GM12865 (cell line): ENCODE results near the gene SF3A1.

ENCODE experiments used
- DNase-seq: peaks from one replicate; pipeline ENCODE4 v3.0.0; 2010; ENCODE audit warnings: low read depth
- H3K4me3 ChIP-seq: 2 replicates; pipeline ENCODE4 v1.5.1; 2011; ENCODE audit warnings: mild to moderate bottlenecking, low read depth, low read length, control low read depth
- TF ChIP-seq, protein P1 (sequence below): IDR thresholded peaks from 2 replicates; pipeline ENCODE4 v1.5.1; 2011; ENCODE audit warnings: low read length, control low read depth, low read depth, inconsistent platforms; ENCODE audit not compliant: insufficient read depth; ENCODE audit errors: missing control alignments

Gene SF3A1

GRCh38 chr22:30335236-30335635, 21.5 kb downstream of the SF3A1 start:
- no peak overlapping the region for H3K4me3 ChIP-seq
- DNase-seq, result no peak
- TF ChIP-seq, protein P1, sequence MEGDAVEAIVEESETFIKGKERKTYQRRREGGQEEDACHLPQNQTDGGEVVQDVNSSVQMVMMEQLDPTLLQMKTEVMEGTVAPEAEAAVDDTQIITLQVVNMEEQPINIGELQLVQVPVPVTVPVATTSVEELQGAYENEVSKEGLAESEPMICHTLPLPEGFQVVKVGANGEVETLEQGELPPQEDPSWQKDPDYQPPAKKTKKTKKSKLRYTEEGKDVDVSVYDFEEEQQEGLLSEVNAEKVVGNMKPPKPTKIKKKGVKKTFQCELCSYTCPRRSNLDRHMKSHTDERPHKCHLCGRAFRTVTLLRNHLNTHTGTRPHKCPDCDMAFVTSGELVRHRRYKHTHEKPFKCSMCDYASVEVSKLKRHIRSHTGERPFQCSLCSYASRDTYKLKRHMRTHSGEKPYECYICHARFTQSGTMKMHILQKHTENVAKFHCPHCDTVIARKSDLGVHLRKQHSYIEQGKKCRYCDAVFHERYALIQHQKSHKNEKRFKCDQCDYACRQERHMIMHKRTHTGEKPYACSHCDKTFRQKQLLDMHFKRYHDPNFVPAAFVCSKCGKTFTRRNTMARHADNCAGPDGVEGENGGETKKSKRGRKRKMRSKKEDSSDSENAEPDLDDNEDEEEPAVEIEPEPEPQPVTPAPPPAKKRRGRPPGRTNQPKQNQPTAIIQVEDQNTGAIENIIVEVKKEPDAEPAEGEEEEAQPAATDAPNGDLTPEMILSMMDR, result no peak

GRCh38 chr22:30334646-30335045, 22.0 kb downstream of the SF3A1 start:
- H3K4me3 ChIP-seq, result no peak overlapping the region
- TF ChIP-seq, protein P1, result no peak

DNA sequence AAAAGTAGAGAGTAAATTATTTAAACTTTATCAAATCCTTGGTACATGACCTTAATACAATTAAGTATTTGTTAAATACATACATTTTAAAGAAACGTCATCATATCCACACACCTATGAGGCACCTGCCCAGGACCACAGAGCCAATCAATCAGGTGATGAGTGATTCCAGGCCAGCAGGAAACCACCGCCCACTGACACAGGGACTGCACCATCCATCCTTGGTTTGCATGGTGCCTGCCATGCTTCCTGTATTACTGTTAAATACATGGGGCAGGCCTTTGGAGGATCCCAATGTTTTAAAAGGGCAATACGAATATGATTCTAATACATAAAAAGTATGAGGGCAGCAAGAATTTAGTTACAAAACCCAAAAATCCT, 23.0 kb downstream of the SF3A1 start:
- no peak for DNase-seq
- TF ChIP-seq, protein P1, result no peak
- H3K4me3 ChIP-seq, result no peak overlapping the region

More at GRCh38 chr22:30334646-30335045, 22.0 kb downstream of the SF3A1 start:
- DNase-seq, result no peak

GRCh38 chr22:30332994-30333706, 23.5 kb downstream of the SF3A1 start:
- no peak for DNase-seq
- TF ChIP-seq, protein P1, result no peak
- no peak overlapping the region for H3K4me3 ChIP-seq

- H3K4me3 ChIP-seq, result no peak overlapping the region
- TF ChIP-seq, protein P1, result no peak
- no peak for DNase-seq
Observed at GRCh38 chr22:30332551-30332950, 24.1 kb downstream of the SF3A1 start.

- H3K4me3 ChIP-seq, result no peak overlapping the region
- TF ChIP-seq, protein P1, result no peak
- DNase-seq, result no peak
Observed at GRCh38 chr22:30328466-30329049, 28.1 kb downstream of the SF3A1 start.
